A673 (cell line): ENCODE measurements around the gene SCUBE1. TPM values are rescaled to one million over a fixed set of nuclear protein-coding genes. Genes with fewer than 3 reads are reported as not detected.
"Not testable (repeated sequence)": the region's sequence is repeated elsewhere in the genome, so short reads cannot be mapped to it uniquely, and the experiment has no call there.

Experiments used
- BruUV-seq: library from RNA; stranded (reverse); fragments of 400-500 nt; replicated peaks from 2 replicates; lab custom pipeline; 2021; lab: Mats Ljungman, UMichigan
- CTCF ChIA-PET: fragments of 300-600 bp; sonication (Branson Sonifier 250); formaldehyde crosslinking; loops from one replicate; lab custom pipeline; 2022; ENCODE audit warnings: antibody characterized with exemption; lab: Charles Lee
- POLR2A ChIA-PET: fragments of 300-600 bp; sonication (Branson Sonifier 250); formaldehyde crosslinking; loops from one replicate; lab custom pipeline; 2022; ENCODE audit warnings: antibody characterized with exemption; ENCODE audit not compliant: low non-redundant PET; lab: Charles Lee
- DNase-seq: peaks from one replicate; pipeline ENCODE4 v3.0.0-alpha.2; 2015; ENCODE audit warnings: low spot score
- H3K27ac ChIP-seq: fragments of 200-600 bp; sonication (generic); 2 replicates; pipeline ENCODE4 v1.5.1; 2016; ENCODE audit warnings: mixed run types, low read depth, mild to moderate bottlenecking, mixed read lengths, antibody characterized with exemption, low read length; ENCODE audit not compliant: poor library complexity, severe bottlenecking
- H3K27me3 ChIP-seq: fragments of 200-600 bp; sonication (generic); replicated peaks from 2 replicates; pipeline ENCODE4 v1.6.1; 2017; ENCODE audit warnings: mixed run types, low read depth, mild to moderate bottlenecking, mixed read lengths, antibody characterized with exemption, low read length; ENCODE audit not compliant: insufficient read depth, poor library complexity
- H3K36me3 ChIP-seq: fragments of 200-600 bp; sonication (generic); 2 replicates; pipeline ENCODE4 v1.6.1; 2016; ENCODE audit warnings: mixed run types, mild to moderate bottlenecking, mixed read lengths, antibody characterized with exemption, low read length; ENCODE audit not compliant: insufficient read depth, poor library complexity, severe bottlenecking
- H3K4me1 ChIP-seq: fragments of 200-600 bp; sonication (generic); 2 replicates; pipeline ENCODE4 v1.6.1; 2017; ENCODE audit warnings: mixed run types, mild to moderate bottlenecking, mixed read lengths, antibody characterized with exemption, low read length; ENCODE audit not compliant: insufficient read depth, poor library complexity, severe bottlenecking
- H3K4me3 ChIP-seq: fragments of 200-600 bp; sonication (generic); 2 replicates; pipeline ENCODE4 v1.5.1; 2016; ENCODE audit warnings: low read depth, mixed run types, mild to moderate bottlenecking, mixed read lengths, low read length; ENCODE audit not compliant: poor library complexity, severe bottlenecking
- H3K9me3 ChIP-seq: fragments of 200-600 bp; sonication (generic); 2 replicates; pipeline ENCODE4 v1.6.1; 2016; ENCODE audit warnings: mixed run types, low read depth, mild to moderate bottlenecking, mixed read lengths, antibody characterized with exemption, low read length; ENCODE audit not compliant: poor library complexity, severe bottlenecking
- CTCF ChIP-seq: fragments of 300-800, 200-600 bp; sonication (generic); conservative IDR thresholded peaks from 2 replicates; pipeline ENCODE4 v1.5.1; 2017; ENCODE audit warnings: low read depth, mild to moderate bottlenecking, antibody characterized with exemption, low read length, moderate library complexity, mixed read lengths
- EZH2 ChIP-seq: fragments of 200-600 bp; sonication (generic); IDR thresholded peaks from 2 replicates; pipeline ENCODE4 v1.6.1; 2017; ENCODE audit warnings: borderline replicate concordance, low read depth, mild to moderate bottlenecking, mixed read lengths, antibody characterized with exemption, low read length; ENCODE audit not compliant: poor library complexity, severe bottlenecking
- intact Hi-C: fragments of 100-400 bp; cut with micrococcal nuclease; formaldehyde crosslinking; loops from one replicate; pipeline ENCODE4 v1.10.0; 2022; ENCODE audit not compliant: unreplicated experiment
- total RNA-seq: library from RNA; stranded (reverse); gene quantifications from 2 replicates; pipeline ENCODE4 v1.2.3, GENCODE V29; 2021

SCUBE1 gene
- total RNA-seq, 1 experiment from 2014 or later, result 0.24 TPM

- TF ChIP-seq EZH2 (no peak), CTCF (no peak)
- no peaks in the 10 kb centered on the region for H3K9me3 ChIP-seq
- H3K36me3 ChIP-seq, result no peaks in the 10 kb centered on the region
- H3K4me1 ChIP-seq, result no peaks in the 10 kb centered on the region
- DNase-seq, result no peak
- CTCF ChIA-PET, result no interaction called here
- POLR2A ChIA-PET, result no interaction called here
- intact Hi-C loops, result no loop called here
- no peaks in the 10 kb centered on the region for H3K27me3 ChIP-seq
- H3K4me3 ChIP-seq, result no peak overlapping the region
- H3K27ac ChIP-seq, result no peak overlapping the region
- BruUV-seq, result no TSS peak
Observed at GRCh38 chr22:43281394-43281793, 61.8 kb downstream of the SCUBE1 start.

- H3K27me3 ChIP-seq, H3K4me3 ChIP-seq, BruUV-seq, H3K27ac ChIP-seq, H3K9me3 ChIP-seq, CTCF ChIA-PET, intact Hi-C loops, DNase-seq, H3K36me3 ChIP-seq, POLR2A ChIA-PET, H3K4me1 ChIP-seq: not testable (repeated sequence)
Observed at GRCh38 chr22:43280523-43280886, 62.7 kb downstream of the SCUBE1 start.

- H3K4me1 ChIP-seq, result no peaks in the 10 kb centered on the region
- no peaks in the 10 kb centered on the region for H3K36me3 ChIP-seq
- H3K27ac ChIP-seq, result no peak overlapping the region
- no peak for DNase-seq
- intact Hi-C loops, result no loop called here
- H3K9me3 ChIP-seq, result no peaks in the 10 kb centered on the region
- TF ChIP-seq EZH2, result no peak
- TF ChIP-seq CTCF, result no peak
- CTCF ChIA-PET, result no interaction called here
- no peak overlapping the region for H3K4me3 ChIP-seq
- H3K27me3 ChIP-seq, result no peaks in the 10 kb centered on the region
- no TSS peak for BruUV-seq
- POLR2A ChIA-PET, result no interaction called here
Observed at GRCh38 chr22:43279867-43280522, 63.2 kb downstream of the SCUBE1 start.

GRCh38 chr22:43277987-43278601 is 65.1 kb downstream of the SCUBE1 start:
- no peaks in the 10 kb centered on the region for H3K36me3 ChIP-seq
- no peaks in the 10 kb centered on the region for H3K27me3 ChIP-seq
- H3K4me1 ChIP-seq, result no peaks in the 10 kb centered on the region
- no peak overlapping the region for H3K27ac ChIP-seq
- ChIA-PET POLR2A (no interaction called here), CTCF (no interaction called here)
- BruUV-seq, result no TSS peak
- DNase-seq, result no peak
- TF ChIP-seq EZH2 (no peak), CTCF (no peak)
- no peaks in the 10 kb centered on the region for H3K9me3 ChIP-seq
- H3K4me3 ChIP-seq, result no peak overlapping the region
- intact Hi-C loops, result no loop called here
